GM13977 (cell line): ENCODE data around the gene BCL11A.
"Not testable (repeated sequence)": the region's sequence is repeated elsewhere in the genome, so short reads cannot be mapped to it uniquely, and the experiment has no call there.

ENCODE experiments used
- DNase-seq: peaks from one replicate; pipeline ENCODE4 v3.0.0; 2012; ENCODE audit warnings: low spot score
- CTCF ChIP-seq: IDR thresholded peaks from 2 replicates; pipeline ENCODE4 v1.5.1; 2012; ENCODE audit warnings: mild to moderate bottlenecking, control low read depth; ENCODE audit not compliant: insufficient read depth; ENCODE audit errors: extremely low read depth, missing control alignments
- in situ Hi-C: fragments of 300-500 bp; cut with MboI; formaldehyde crosslinking; loops from one replicate; pipeline ENCODE4 v1.12.0; 2022; ENCODE audit warnings: low sequenced_read_pairs, low pct_unique_long_range_greater_than_20kb, mixed read lengths, inconsistent platforms; ENCODE audit not compliant: unreplicated experiment

The BCL11A gene

DNA sequence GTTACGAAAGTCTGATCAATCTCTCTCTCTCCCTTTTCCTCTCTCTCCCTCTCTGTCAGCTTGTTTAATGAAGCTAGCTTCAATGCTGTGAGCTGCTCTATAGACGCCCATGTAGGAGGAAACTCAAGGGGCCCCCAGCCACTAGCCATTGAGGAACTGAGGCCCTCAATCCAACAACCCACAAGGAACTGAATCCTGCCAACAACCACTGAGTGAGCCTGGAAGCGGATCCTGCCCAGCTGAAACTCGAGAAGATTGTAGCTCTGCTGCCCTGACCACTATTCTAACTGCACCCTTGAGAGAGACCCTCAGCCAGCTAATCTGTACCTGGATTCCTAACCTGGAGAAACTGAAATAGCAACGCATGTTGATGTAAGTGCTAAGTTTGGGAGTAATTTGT lies 129.2 kb downstream of the BCL11A start:
- in situ Hi-C loops: no loop called here
- no peak for TF ChIP-seq CTCF
- DNase-seq: no peak

GRCh38 chr2:60423505-60423904 lies 129.9 kb downstream of the BCL11A start:
- DNase-seq: no peak
- in situ Hi-C loops: no loop called here
- no peak for TF ChIP-seq CTCF

DNA sequence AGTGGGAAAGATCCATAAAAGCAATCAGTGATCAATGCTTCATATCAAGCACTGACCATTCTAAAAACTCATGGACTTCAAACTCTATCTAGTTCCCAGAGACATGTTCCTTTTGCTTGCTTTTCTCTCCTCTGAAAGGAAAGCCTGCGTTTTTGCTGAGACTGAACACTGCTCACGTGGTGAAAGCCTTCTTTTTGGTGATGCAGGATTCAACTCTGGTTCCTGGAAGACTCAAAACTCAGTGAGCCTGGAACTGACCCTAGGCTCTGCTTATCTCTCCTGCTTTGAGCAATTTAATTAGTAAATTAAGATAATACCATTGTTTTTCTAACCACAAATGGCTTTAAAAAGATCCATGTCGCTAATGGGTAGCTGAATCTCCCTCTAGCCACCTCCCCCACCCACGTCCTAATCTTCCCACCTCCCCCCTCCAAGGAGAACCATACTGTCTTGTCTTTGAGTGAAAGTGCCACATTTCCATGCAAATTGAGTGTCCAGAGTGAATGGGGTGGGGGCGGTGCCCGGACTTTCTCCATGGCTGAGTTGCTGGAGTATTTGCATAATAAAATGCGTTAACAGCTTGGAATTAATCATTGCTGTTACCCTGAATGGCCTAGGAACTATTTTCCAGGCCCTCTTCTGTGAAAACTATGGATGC lies 130.5 kb downstream of the BCL11A start:
- no peak for TF ChIP-seq CTCF
- no peak for DNase-seq
- in situ Hi-C loops: no loop called here

GRCh38 chr2:60417210-60417609 lies 136.2 kb downstream of the BCL11A start:
- DNase-seq, in situ Hi-C loops: not testable (repeated sequence)

DNA sequence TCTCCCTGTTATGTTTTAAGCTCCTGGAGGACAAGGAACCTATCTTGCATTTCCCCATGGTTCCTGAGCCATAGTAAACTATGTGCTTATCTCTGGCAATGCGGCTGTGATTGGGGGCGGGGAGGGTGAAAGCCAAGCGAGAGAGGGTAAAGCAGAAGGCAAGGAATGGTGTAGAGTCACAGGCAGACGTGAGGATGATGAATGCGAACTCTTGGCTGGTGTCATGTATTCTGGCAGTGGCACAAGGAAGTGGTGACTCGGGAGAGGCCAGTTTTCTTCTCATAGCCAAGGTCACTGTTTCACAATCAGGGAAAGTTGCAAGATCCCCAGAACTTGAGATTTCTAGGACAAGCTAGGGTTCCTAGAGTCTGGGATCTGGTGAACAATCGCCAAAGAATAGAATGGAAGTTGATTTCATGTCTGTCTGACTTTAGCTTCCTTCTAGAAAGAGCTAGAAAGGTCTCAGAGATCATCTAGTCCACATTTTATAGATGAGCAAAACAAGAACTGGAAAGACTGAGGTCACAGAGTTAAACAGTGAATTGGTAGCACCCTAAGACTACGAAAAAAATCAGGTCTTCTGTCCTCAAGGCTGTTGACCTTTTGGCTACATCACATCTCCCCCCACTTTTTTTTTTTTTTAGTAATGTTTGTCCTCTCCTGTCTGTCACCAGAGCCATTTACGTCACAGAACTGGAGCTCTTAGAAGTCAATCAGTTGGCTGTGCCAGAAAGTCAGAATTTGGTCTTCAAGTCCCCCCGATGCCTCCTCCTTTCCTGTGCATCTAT lies 137.0 kb downstream of the BCL11A start:
- TF ChIP-seq CTCF: no peak
- no peak for DNase-seq
- in situ Hi-C loops: no loop called here

DNA sequence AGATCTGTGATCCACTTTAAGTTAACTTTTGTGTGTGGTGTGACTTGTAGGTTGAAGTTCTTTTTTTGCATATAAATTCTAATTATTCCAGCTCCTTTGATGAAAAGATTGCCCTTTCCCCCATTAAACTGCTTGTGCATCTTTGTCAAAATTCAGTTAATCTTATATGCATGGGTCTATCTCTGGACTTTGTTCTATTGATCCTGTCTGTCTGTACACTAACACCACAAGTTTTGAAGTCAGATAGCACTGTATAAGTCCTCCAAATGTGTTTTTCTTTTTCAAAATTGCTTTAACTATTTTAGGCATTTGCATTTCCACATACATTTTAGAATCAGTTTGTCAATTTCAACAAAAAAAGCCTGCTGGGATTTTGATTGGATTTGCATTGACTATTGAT lies 137.6 kb downstream of the BCL11A start:
- in situ Hi-C loops: no loop called here
- no peak for TF ChIP-seq CTCF
- DNase-seq: no peak

DNA sequence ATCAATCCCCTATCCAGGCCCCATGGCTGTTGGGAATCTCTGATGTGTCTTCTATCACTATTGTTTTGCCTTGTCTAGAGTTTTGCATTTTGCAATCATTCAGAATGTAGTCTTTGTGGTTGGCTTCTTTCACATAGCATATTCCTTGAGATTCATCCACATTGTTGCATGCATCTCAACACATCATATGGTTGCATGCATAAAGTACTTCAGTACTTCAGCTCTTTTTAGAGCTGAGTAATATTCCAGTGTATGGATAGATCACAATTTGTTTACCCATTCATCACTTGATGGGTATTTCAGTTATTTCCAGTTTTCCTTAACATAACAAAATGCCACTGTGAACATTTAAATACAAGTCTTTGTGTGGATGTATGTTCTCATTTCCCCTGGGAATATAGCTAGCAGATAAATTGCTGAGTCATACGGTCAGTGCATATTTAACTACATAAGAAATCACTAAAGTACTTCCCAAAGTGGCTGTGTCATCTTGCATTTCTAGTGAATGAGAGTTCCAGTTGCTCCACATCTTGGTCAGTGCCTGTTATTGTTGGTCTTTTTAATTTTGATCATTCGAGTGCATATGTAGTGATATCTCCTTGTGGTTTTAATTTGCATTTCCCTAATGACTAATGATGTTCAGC lies 138.8 kb downstream of the BCL11A start:
- in situ Hi-C loops: no loop called here
- TF ChIP-seq CTCF: no peak
- no peak for DNase-seq
